H7 (cell line): ENCODE data around the gene SGCD. TPM values are rescaled to one million over a fixed set of nuclear protein-coding genes. Genes with fewer than 3 reads are reported as not detected.
A peak's percentile ranks its signal among the peaks of the same experiment; 100 is the strongest.

Experiments
- DNase-seq: peaks from one replicate; pipeline ENCODE4 v3.0.0; 2012
- H3K27me3 ChIP-seq: 2 replicates; pipeline ENCODE4 v1.6.0; 2011; ENCODE audit warnings: mild to moderate bottlenecking, low read length; ENCODE audit not compliant: control insufficient read depth, insufficient read depth
- H3K36me3 ChIP-seq: replicated peaks from 2 replicates; pipeline ENCODE4 v1.5.1; 2011; ENCODE audit warnings: low read length; ENCODE audit not compliant: control insufficient read depth, insufficient read depth
- H3K4me3 ChIP-seq: 2 replicates; pipeline ENCODE4 v1.5.1; 2011; ENCODE audit warnings: low read depth, mild to moderate bottlenecking, control low read depth, low read length, moderate library complexity; ENCODE audit not compliant: insufficient read depth
- total RNA-seq: library from RNA; depleted of rRNA; stranded (reverse); fragments of >200 nt; shearing (Covaris generic); gene quantifications from 2 replicates; pipeline ENCODE4 v1.2.3, GENCODE V29; 2014

Gene SGCD
- total RNA-seq, 1 experiment from 2014 or later, result not detected

DNA sequence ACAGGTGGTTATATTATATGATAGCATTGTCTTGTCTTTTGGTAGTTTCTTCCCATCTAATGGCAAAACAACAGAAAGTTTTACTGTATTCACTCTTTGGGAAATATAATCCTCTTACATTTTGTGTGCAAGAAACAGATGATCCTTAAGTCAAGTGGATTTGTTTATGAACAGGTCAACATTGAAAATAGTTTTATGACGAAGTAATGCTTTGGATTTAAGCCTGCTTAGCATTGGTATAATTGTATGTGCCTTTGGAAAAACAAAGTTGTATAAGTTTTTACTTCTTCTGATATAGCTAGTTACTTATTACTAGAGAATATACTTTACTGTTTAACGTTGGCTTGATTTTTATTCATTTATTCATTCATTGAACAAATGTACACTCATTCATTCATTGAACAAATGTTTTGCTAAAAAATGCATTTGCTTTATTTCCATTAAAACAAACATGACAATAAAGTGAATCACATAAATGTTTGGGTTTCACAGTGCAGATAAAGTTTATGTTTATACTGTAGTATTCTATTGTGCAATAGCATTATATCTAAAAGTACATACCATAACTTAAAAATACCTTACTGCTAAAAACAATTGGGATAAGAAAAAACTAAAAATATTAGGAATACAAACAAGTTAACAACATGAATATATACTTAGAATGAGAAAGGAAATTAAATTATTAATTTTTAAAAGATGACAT, 12.3 kb downstream of the SGCD start:
- no peaks in the 10 kb centered on the region for H3K27me3 ChIP-seq
- H3K36me3 ChIP-seq, result no peaks in the 10 kb centered on the region
- H3K4me3 ChIP-seq, result no peak overlapping the region
- no peak for DNase-seq

DNA sequence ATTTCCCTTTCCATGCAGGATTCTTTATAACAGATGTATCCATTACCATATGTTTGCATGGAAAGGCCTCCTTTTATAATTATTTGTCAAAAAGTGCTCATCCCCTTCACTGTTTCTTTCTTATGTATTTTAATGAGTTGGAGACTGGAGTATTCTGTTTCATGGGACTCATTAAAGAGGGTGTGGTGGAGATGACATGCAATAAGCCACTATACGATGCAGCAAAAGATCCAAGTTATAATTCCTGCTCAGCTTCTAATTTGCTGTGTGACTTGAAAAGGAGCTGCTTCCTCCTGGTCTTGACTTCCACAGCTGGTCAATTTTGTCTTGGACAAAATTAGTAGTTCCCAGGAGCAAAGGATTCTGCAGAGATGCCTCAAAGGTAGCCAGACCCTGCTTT, 13.9 kb downstream of the SGCD start:
- DNase-seq, result no peak
- H3K4me3 ChIP-seq, result no peak overlapping the region
- H3K36me3 ChIP-seq, result no peaks in the 10 kb centered on the region
- no peaks in the 10 kb centered on the region for H3K27me3 ChIP-seq

DNA sequence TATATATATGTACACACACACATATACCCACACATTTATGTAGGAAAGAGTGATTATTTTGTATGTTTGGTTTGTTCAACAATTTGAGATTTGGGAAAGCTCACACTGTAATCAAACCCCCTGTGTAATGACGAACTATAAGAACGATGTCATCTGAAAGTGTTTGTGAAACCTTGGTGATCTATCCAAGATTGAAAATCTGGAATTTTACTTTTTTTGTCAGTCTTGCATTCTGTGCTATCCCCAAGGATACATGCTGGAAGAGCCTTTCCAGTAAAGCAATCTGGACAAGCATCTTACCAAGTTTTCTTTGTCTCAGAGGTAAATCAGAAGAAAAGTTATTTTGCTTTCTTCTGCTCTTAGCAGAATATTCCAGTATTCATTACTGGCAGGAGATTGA, 23.3 kb downstream of the SGCD start:
- no peak for DNase-seq
- Histone ChIP-seq H3K36me3 (no peaks in the 10 kb centered on the region), H3K27me3 (no peaks in the 10 kb centered on the region), H3K4me3 (no peak overlapping the region)

DNA sequence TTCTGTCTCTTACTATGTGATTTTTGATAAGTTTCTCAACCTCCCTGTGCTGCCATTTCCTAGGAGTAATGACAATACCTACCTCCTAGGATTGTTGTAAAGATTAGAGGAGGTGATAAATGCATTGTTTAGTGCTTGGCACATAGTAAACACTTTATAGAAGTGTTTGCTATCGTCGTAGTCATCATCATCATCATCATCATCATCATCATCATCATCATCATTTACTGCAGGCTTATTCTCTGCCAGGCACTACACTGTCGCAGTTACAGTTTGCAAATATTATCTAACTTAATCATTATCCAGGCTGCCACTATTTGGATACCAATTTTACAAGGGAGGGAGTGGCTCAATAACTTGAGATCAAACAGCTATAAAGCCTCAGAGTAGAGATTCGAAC, 24.5 kb downstream of the SGCD start:
- Histone ChIP-seq H3K4me3 (no peak overlapping the region), H3K36me3 (no peaks in the 10 kb centered on the region), H3K27me3 (no peaks in the 10 kb centered on the region)
- DNase-seq, result no peak

DNA sequence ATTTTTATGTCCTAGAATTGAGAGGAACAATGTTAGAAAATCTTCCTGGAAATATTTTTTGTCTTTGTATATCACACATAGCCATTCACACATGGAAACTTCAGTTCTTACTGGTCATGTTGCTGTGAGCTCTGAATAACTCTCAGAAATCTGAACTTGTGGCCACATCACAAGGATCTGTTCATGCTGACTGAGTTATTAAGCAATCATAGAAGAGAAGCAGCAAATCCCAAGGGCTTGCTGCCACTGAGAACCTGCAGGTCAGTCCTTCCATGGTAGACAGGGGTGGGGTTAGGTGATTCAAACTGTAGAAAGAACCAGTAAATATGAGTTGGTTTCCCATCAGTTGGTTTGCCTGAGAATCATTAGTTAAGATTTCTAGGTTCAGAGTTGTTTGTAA, 27.6 kb downstream of the SGCD start:
- Histone ChIP-seq H3K36me3 (no peaks in the 10 kb centered on the region), H3K27me3 (no peaks in the 10 kb centered on the region), H3K4me3 (no peak overlapping the region)
- no peak for DNase-seq

DNA sequence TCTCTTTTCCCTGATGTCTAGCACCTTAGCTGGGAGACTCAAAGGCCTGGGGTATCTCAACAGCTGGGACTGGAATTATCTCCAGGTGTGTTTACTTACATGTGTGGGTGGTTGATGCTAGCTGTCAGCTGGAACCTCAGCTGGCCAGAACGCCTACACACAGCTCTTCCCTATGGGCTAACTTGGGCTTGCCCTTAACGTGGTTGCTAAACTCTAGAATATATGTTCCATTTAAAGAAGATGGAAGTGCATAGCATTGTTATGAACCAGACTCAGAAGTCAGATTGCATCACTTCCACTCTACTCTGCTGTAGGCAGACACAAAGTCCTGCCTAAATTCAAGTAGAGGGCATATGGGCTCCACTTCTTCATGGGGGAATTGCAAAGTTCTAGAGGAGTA, 29.3 kb downstream of the SGCD start:
- DNase-seq, result no peak
- Histone ChIP-seq H3K27me3 (no peaks in the 10 kb centered on the region), H3K4me3 (no peak overlapping the region), H3K36me3 (no peaks in the 10 kb centered on the region)

DNA sequence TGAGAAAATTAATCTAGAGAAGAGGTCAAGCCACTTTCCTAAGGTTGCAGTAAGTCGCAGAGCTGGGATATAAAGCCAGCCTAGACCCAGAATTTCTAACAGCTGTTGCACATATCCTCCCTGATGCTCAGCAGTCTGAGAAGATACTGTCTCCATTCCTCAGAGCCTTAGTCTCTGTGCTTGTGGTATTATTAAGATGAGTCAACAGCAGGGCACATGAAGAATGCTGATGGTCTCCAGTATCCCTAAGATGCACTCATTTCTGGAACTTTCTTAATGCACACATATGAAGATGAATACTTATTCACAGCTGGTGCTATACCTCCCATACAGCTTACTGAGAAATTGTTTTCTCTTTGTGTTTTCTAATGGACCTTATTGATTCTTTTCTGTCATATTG, 32.5 kb downstream of the SGCD start:
- no peaks in the 10 kb centered on the region for H3K36me3 ChIP-seq
- no peaks in the 10 kb centered on the region for H3K27me3 ChIP-seq
- no peak for DNase-seq
- no peak overlapping the region for H3K4me3 ChIP-seq

DNA sequence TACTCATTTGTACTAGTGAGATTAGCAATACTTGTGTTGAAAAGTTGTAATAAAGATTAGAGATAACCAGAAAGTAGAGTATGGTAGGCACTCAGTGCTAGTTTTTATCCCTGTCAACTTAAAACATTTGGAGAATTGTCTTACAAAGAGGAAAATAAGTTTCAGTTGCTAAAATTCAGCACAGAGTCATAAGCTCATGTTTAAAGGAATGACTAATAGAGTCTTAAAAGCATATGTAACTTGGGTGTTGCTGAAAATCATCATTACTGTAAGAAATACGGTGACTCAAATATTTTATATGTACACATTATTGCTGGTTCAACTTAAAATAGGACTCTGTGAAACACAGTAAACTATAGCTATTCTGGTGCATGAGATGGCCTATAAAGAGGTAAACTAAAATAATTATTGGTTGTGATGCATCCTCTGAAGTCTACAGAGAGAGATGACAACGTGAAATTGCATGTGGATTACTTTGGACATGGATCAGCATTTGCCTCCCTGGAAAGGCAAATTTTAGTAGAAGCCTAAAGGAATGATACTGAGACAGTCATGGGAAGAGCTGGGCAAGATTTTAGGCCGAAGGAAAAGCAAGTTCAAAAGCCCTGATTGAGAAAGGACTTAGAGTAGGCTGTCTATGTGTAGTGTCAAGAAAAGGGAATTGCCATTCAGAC, 34.6 kb downstream of the SGCD start:
- Histone ChIP-seq H3K36me3 (no peaks in the 10 kb centered on the region), H3K27me3 (no peaks in the 10 kb centered on the region), H3K4me3 (no peak overlapping the region)
- DNase-seq, result no peak

DNA sequence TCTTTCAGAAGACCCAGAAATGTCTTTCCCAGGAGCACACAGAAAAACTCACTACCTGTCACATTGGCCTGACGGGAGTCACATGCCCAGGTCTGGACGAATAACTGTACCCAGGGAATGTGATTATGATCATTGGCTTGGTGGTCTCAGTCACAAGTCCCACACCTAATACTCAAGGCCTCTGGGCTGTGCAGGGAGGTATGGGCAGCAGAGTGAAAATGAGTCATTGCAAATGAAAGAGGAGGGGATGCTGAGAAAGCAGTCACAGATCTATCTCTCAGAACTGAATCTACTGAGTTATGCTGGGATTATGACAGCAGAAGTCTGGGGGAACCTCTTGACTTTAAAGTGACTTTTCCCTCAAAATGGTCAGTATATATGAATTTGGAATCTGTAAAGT, 36.9 kb downstream of the SGCD start:
- DNase-seq, result no peak

DNA sequence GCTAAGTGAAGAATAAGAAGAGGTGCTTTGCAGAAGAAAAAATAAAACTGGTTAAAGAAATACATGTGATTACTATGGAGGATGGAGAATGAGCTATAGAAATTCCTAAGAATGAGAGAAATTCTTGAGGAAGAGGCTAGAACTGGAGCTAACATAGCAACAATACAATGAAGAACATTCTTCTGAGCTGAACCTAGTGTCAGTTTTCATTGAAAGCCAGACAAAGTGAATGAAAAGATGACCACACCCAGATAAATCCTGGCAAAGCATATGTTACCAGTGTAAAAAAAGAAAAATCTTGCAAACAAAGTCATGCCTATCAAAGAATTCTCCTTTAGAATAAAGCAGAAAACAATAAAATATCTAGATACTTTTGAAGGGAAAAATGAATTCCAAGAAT, 39.6 kb downstream of the SGCD start:
- no peaks in the 10 kb centered on the region for H3K36me3 ChIP-seq
- H3K27me3 ChIP-seq, result no peaks in the 10 kb centered on the region
- no peak overlapping the region for H3K4me3 ChIP-seq
- no peak for DNase-seq

More for the DNA sequence above, 36.9 kb downstream of the SGCD start:
- H3K27me3 ChIP-seq, result no peaks in the 10 kb centered on the region
- no peaks in the 10 kb centered on the region for H3K36me3 ChIP-seq
- no peak overlapping the region for H3K4me3 ChIP-seq

DNA sequence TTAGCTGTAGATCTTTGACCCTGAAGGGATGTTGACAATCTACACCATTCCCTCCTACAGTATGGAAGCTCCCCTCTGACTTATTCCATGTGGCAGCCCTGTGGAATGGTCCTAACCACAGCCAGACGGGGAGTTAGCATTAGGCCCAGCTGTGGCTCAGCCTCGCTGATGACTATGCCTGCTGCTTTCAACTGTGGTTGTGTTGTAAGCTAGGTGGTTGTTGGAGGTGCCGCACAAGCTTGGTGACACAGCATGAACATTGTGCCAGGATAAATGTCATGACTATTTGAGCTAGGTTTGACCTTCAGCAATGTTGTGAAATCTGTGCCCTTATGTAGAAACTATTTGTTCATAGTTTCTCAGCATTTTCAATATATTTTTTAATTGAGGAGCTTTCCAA, 40.6 kb downstream of the SGCD start:
- H3K27me3 ChIP-seq, result no peaks in the 10 kb centered on the region
- no peaks in the 10 kb centered on the region for H3K36me3 ChIP-seq
- peak; percentile 1 for DNase-seq
- H3K4me3 ChIP-seq, result no peak overlapping the region

DNA sequence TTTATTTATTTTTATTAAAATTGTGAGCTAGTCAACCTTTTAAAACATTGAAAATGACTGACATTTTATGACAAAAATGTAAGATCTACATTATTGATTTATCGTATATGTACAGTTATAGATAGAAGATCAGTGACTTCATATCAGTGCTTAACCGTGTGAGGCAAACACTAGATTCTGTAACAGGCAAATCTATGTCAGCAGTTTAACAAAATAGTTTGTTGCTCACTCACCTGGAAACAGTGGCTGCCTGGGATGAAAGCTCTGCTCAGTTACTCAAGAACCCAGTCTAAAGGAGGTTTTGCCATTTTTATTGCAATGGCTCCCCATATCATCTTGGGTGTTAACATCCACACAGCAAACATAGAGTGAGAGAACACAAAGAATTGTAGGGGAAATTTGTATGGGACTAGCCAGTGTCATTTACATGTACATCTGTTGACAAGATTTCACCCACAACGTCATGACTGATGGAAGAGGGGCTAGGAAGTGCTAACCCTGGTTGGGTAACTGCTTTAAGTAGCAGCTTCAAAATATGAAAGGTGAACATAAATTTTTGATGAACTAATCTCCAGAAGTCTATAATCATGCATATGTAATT, 49.0 kb downstream of the SGCD start:
- Histone ChIP-seq H3K27me3 (no peaks in the 10 kb centered on the region), H3K4me3 (no peak overlapping the region), H3K36me3 (no peaks in the 10 kb centered on the region)
- no peak for DNase-seq

DNA sequence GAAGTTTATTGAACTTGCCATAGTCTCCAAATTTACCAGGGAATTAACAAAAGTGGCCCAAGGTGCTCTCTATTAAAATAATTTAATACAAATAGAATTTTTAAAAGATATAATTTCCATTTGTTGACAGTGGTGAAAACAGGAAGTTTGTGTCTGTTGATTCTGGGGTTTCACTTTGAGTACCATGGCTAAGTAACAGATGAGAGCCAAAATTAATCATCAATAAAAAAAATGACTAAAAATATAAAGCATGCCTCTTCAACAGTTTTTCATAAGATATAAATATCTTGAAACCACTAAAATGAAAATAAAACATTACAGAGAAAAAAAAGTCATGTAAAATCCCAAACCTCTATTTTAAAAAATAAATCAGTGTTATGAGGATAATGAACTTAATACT, 49.8 kb downstream of the SGCD start:
- no peak for DNase-seq
- H3K4me3 ChIP-seq, result no peak overlapping the region
- no peaks in the 10 kb centered on the region for H3K36me3 ChIP-seq
- H3K27me3 ChIP-seq, result no peaks in the 10 kb centered on the region

DNA sequence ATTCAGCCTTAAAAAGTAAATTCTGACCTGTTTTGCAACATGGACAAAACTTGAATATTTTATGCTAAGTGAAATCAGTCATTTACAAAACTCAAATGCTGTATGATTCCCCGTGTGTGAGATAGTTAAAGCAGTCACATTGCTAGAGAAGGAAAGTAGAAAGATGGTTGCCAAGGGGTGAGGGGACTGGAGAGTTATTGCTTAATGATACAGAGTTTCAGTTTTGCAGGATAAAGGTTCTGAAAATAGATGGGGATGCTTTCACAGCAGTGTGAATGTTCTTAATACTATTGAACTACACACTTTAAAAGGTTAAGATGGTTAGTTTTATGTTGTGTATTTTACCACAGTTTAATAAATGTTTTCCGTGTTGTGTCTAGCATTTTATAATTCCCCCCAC, 51.2 kb downstream of the SGCD start:
- no peak for DNase-seq
- H3K36me3 ChIP-seq, result no peaks in the 10 kb centered on the region
- no peaks in the 10 kb centered on the region for H3K27me3 ChIP-seq
- H3K4me3 ChIP-seq, result no peak overlapping the region

DNA sequence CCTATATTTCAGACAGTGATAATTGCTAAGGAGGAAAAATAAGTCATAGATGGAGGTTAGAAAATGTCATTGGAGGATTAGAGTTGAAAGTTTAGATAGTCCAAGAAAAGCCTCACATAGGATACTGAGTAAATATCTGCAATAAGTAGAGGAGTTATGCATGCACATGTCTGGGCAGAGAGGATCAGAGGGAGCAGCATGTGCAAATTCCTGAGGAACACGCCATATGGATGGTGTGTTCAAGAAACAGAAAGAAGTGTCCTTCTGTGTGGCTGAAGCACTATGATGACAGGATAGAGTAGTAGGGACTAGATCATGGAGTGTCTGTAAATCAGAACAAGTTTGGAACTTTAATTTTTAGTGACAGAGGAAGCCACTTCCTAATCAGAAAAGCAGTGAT, 52.2 kb downstream of the SGCD start:
- no peak for DNase-seq
- H3K4me3 ChIP-seq, result no peak overlapping the region
- H3K27me3 ChIP-seq, result no peaks in the 10 kb centered on the region
- H3K36me3 ChIP-seq, result no peaks in the 10 kb centered on the region
